ENCODE results near the gene TFPT. TPM values are rescaled to one million over a fixed set of nuclear protein-coding genes. Genes with fewer than 3 reads are reported as not detected.
A peak's percentile ranks its signal among the peaks of the same experiment; 100 is the strongest.

TFPT gene
- 16.0 TPM for total RNA-seq

- intact Hi-C loops (cut with DNase I) = no loop called here
- DNase-seq (ENCODE audit: low spot score) (peak; percentile 98), ATAC-seq (peak; percentile 98)
Observed at GRCh38 chr19:54115109-54116063, at the start of gene TFPT, which contains the start of gene PRPF31. Gene TFPT (minus strand): TSS chr19:54115657. CDS start chr19:54115269, 388 bp downstream. Gene PRPF31 (plus strand): TSS chr19:54115754. CDS start chr19:54118279, 2,525 bp downstream.

GRCh38 chr19:54165222-54165621, 49.8 kb upstream of the TFPT start:
- intact Hi-C loops (cut with DNase I) = no loop called here
- DNase-seq (ENCODE audit: low spot score) = no peak
- ATAC-seq = no peak

- DNase-seq (ENCODE audit: low spot score) (peak; percentile 82), ATAC-seq (no peak)
- intact Hi-C loops (cut with DNase I) = no loop called here
Observed at GRCh38 chr19:54164369-54165068, 49.1 kb upstream of the TFPT start.

- DNase-seq (ENCODE audit: low spot score) (no peak), ATAC-seq (no peak)
- intact Hi-C loops (cut with DNase I) = no loop called here
Observed at GRCh38 chr19:54162884-54163283, 47.4 kb upstream of the TFPT start.

GRCh38 chr19:54162241-54162805, 46.9 kb upstream of the TFPT start:
- ATAC-seq (peak; percentile 59), DNase-seq (ENCODE audit: low spot score) (peak; percentile 89)
- intact Hi-C loops (cut with DNase I) = no loop called here

- intact Hi-C loops (cut with DNase I) = no loop called here
- no peak for DNase-seq (ENCODE audit: low spot score)
- ATAC-seq = no peak
Observed at GRCh38 chr19:54160854-54161253, 45.4 kb upstream of the TFPT start.

- intact Hi-C loops (cut with DNase I) = no loop called here
- DNase-seq (ENCODE audit: low spot score) = no peak
- no peak for ATAC-seq
Observed at GRCh38 chr19:54160182-54160811, 44.8 kb upstream of the TFPT start.

- ATAC-seq (peak; percentile 97), DNase-seq (ENCODE audit: low spot score) (peak; percentile 99)
- intact Hi-C loops (cut with DNase I) = no loop called here
Observed at GRCh38 chr19:54159352-54160181, 44.1 kb upstream of the TFPT start, which contains the start of gene LENG1. Gene LENG1 (minus strand): TSS chr19:54159721. CDS start chr19:54159695, 26 bp downstream.

- ATAC-seq (no peak), DNase-seq (ENCODE audit: low spot score) (no peak)
- intact Hi-C loops (cut with DNase I) = no loop called here
Observed at GRCh38 chr19:54158812-54159351, 43.4 kb upstream of the TFPT start.

GRCh38 chr19:54156953-54157352, 41.5 kb upstream of the TFPT start:
- intact Hi-C loops (cut with DNase I) = no loop called here
- DNase-seq (ENCODE audit: low spot score) = no peak
- no peak for ATAC-seq

- intact Hi-C loops (cut with DNase I) = no loop called here
Observed at GRCh38 chr19:54156490-54156889, 41.0 kb upstream of the TFPT start.

GRCh38 chr19:54155694-54156093, 40.2 kb upstream of the TFPT start:
- no peak for DNase-seq (ENCODE audit: low spot score)

More at GRCh38 chr19:54156490-54156889, 41.0 kb upstream of the TFPT start:
- DNase-seq (ENCODE audit: low spot score) = no peak
- no peak for ATAC-seq

GRCh38 chr19:54154603-54155345, 39.3 kb upstream of the TFPT start:
- no peak for DNase-seq (ENCODE audit: low spot score)
- intact Hi-C loops (cut with DNase I) = no loop called here

More at GRCh38 chr19:54155694-54156093, 40.2 kb upstream of the TFPT start:
- no peak for ATAC-seq
- intact Hi-C loops (cut with DNase I) = no loop called here

GRCh38 chr19:54153731-54154326, 38.4 kb upstream of the TFPT start:
- intact Hi-C loops (cut with DNase I) = no loop called here
- DNase-seq (ENCODE audit: low spot score) (no peak), ATAC-seq (no peak)

More at GRCh38 chr19:54154603-54155345, 39.3 kb upstream of the TFPT start:
- ATAC-seq = no peak

- intact Hi-C loops (cut with DNase I) = no loop called here
- DNase-seq (ENCODE audit: low spot score) (no peak), ATAC-seq (peak; percentile 22)
Observed at GRCh38 chr19:54152878-54153524, 37.5 kb upstream of the TFPT start.

GRCh38 chr19:54152267-54152666, 36.8 kb upstream of the TFPT start:
- DNase-seq (ENCODE audit: low spot score) = no peak

More at GRCh38 chr19:54152267-54152666, 36.8 kb upstream of the TFPT start:
- ATAC-seq = no peak
- intact Hi-C loops (cut with DNase I) = no loop called here
